GM20000 (cell line): ENCODE measurements around the gene CNOT2.
"Not testable (repeated sequence)": the region's sequence is repeated elsewhere in the genome, so short reads cannot be mapped to it uniquely, and the experiment has no call there.

ENCODE experiments used
- DNase-seq: peaks from one replicate; pipeline ENCODE4 v3.0.0; 2012; ENCODE audit warnings: low spot score
- TF ChIP-seq, protein P1 (sequence below): IDR thresholded peaks from 2 replicates; pipeline ENCODE4 v1.5.1; 2012; ENCODE audit warnings: mild to moderate bottlenecking, control low read depth; ENCODE audit errors: extremely low read depth, missing control alignments

CNOT2 gene

DNA sequence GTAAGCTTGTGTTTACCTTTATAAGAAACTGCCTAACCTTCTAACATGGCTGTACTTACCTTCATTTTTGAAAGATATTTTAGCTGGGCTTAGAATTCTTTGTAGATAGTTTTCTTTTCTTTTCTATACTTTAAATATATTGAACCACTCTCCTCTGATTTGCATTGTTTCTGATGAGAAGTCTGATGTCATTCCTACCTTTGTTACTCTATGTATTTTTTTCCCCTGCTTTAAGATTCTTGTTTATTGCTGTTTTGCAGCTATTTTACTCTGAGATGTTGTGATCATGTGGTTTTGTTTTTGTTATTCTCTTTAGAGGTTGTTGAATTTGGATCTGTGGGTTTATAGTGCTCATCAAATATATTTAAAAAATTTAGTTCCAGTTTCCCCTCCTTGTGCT is 31.8 kb downstream of the CNOT2 start:
- TF ChIP-seq, protein P1, sequence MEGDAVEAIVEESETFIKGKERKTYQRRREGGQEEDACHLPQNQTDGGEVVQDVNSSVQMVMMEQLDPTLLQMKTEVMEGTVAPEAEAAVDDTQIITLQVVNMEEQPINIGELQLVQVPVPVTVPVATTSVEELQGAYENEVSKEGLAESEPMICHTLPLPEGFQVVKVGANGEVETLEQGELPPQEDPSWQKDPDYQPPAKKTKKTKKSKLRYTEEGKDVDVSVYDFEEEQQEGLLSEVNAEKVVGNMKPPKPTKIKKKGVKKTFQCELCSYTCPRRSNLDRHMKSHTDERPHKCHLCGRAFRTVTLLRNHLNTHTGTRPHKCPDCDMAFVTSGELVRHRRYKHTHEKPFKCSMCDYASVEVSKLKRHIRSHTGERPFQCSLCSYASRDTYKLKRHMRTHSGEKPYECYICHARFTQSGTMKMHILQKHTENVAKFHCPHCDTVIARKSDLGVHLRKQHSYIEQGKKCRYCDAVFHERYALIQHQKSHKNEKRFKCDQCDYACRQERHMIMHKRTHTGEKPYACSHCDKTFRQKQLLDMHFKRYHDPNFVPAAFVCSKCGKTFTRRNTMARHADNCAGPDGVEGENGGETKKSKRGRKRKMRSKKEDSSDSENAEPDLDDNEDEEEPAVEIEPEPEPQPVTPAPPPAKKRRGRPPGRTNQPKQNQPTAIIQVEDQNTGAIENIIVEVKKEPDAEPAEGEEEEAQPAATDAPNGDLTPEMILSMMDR, result no peak
- DNase-seq, result no peak

GRCh38 chr12:70277973-70278372 is 34.7 kb downstream of the CNOT2 start:
- TF ChIP-seq, protein P1, result no peak
- DNase-seq, result no peak

- TF ChIP-seq, protein P1, result no peak
- no peak for DNase-seq
Observed at GRCh38 chr12:70278945-70279344, 35.7 kb downstream of the CNOT2 start.

- TF ChIP-seq, protein P1, result no peak
- DNase-seq, result no peak
Observed at GRCh38 chr12:70283232-70283631, 40.0 kb downstream of the CNOT2 start.

- TF ChIP-seq, protein P1, result no peak
- DNase-seq, result no peak
Observed at GRCh38 chr12:70288817-70289216, 45.6 kb downstream of the CNOT2 start.

- TF ChIP-seq, protein P1, result no peak
- no peak for DNase-seq
Observed at GRCh38 chr12:70290116-70290515, 46.9 kb downstream of the CNOT2 start.

- TF ChIP-seq, protein P1, result no peak
- no peak for DNase-seq
Observed at GRCh38 chr12:70292017-70292776, 49.0 kb downstream of the CNOT2 start.

DNA sequence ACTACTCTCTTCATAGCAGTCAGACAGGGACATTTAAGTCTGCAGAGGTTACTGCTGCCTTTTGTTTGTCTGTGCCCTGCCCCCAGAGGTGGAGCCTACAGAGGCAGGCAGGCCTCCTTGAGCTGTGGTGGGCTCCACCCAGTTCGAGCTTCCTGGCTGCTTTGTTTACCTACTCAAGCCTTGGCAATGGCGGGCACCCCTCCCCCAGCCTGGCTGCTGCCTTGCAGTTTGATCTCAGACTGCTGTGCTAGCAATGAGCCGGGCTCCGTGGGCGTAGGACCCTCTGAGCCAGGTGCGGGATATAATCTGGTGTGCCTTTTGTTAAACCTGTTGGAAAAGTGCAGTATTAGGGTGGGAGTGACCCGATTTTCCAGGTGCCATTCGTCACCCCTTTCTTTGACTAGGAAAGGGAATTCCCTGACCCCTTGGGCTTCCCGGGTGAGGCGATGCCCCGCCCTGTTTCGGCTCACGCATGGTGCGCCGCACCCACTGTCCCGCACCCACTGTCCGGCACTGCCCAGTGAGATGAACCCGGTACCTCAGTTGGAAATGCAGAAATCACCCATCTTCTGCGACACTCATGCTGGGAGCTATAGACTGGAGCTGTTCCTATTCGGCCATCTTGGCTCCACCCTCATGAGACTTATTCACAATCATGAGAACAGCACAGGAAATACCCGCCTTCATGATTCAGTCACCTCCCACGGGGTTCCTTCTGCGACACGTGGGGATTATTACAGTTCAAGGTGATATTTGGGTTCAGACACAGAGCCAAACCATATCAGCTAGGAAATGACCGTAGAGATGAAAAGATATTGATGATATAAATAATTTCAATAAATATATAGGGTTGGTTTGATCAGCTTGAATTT is 61.7 kb downstream of the CNOT2 start:
- DNase-seq, result not testable (repeated sequence)
